ENCODE data around the gene LAGE3. TPM values are rescaled to one million over a fixed set of nuclear protein-coding genes. Genes with fewer than 3 reads are reported as not detected.

LAGE3 gene
- total and polyA plus RNA-seq, 2 of the 8 experiments (the other 6 are each of a cell fraction or from before 2014, with no cell fraction given): 44.5 to 102 TPM

- WGBS, 2 experiments (ENCODE audit: extremely low coverage in 1 of 2, insufficient coverage in 1 of 2, insufficient read length in 1 of 2, insufficient replicate concordance in 2 of 2, low coverage in 1 of 2, low lambda C conversion rate in 2 of 2, missing lambda C conversion rate in 1 of 2): 93% methylated on average over 7 of the region's 24 CpGs; no CpG with 5 or more reads in 1 of the 2 experiments
- Histone ChIP-seq H3K27me3 (replicated peaks in 1 of 4; ENCODE audit: control insufficient read depth in 3 of 4, extremely low read depth in 1 of 4, insufficient read depth in 3 of 4, low read length in 3 of 4) (no peaks in the 10 kb centered on the region), H2BK15ac (ENCODE audit: low read length) (no peak overlapping the region), H3K14ac (ENCODE audit: insufficient read length) (no peak overlapping the region), H3K79me2 (ENCODE audit: control insufficient read depth in 1 of 2, insufficient read depth in 2 of 2, low read length in 2 of 2) (no peaks in the 10 kb centered on the region), H4K91ac (replicated peaks; ENCODE audit: insufficient read length, low read length) (no peak overlapping the region), H4K5ac (ENCODE audit: insufficient read length, low read depth, low read length) (no peak overlapping the region), H2AK5ac (ENCODE audit: low read depth, low read length) (no peak overlapping the region), H4K20me1 (replicated peaks in 1 of 2; ENCODE audit: control insufficient read depth in 1 of 2, insufficient read depth in 2 of 2, low read length in 2 of 2) (no peaks in the 10 kb centered on the region), H3K79me1 (ENCODE audit: low read depth, low read length) (no peaks in the 10 kb centered on the region), H2BK5ac (ENCODE audit: low read depth, low read length) (no peak overlapping the region), H3K9me3 (ENCODE audit: insufficient read depth in 2 of 2, low read depth in 1 of 2, low read length in 1 of 2) (no peaks in the 10 kb centered on the region), H2BK120ac (replicated peaks; ENCODE audit: low read depth, low read length) (no peak overlapping the region), H4K8ac (ENCODE audit: extremely low read depth, insufficient read depth, low read length) (no peak overlapping the region), H3K23me2 (ENCODE audit: low read depth, low read length) (no peaks in the 10 kb centered on the region), H3K56ac (replicated peaks; ENCODE audit: insufficient read length, low read depth, low read length) (no peak overlapping the region), H3K27ac (ENCODE audit: low read depth, low read length) (no peak overlapping the region), H3K4me3 (ENCODE audit: extremely low read depth in 1 of 4, insufficient read depth in 2 of 4, low read depth in 3 of 4, low read length in 4 of 4) (no peak overlapping the region), H3K4me1 (replicated peaks in 1 of 4; ENCODE audit: control insufficient read depth in 3 of 4, insufficient read depth in 4 of 4, low read length in 3 of 4) (no peaks in the 10 kb centered on the region), H2BK20ac (ENCODE audit: low read length) (no peak overlapping the region), H3K9ac (replicated peaks in 1 of 4; ENCODE audit: extremely low read depth in 1 of 4, low read depth in 3 of 4, low read length in 3 of 4) (no peak overlapping the region), H3K4me2 (ENCODE audit: insufficient read depth in 1 of 2, low read depth in 2 of 2, low read length in 2 of 2) (no peak overlapping the region), H3K18ac (ENCODE audit: extremely low read depth, low read length) (no peak overlapping the region), H2AFZ (ENCODE audit: low read length) (no peak overlapping the region), H3K4ac (replicated peaks; ENCODE audit: insufficient read length, low read depth, low read length) (no peak overlapping the region), H3K36me3 (ENCODE audit: control insufficient read depth in 2 of 4, insufficient read depth in 4 of 4, low read length in 3 of 4) (no peaks in the 10 kb centered on the region; a peak in 1 of 8 replicates), H3K23ac (ENCODE audit: insufficient read length) (no peak overlapping the region), H2BK12ac (ENCODE audit: low read depth, low read length) (no peak overlapping the region)
- POLR2A ChIA-PET (ENCODE audit: partially characterized antibody): interaction anchor here (0.9 kb wide), 1 partner anchor 42 kb away, joined by 3 read pairs; no protein-coding TSS in a partner anchor
- CTCF ChIA-PET (ENCODE audit: partially characterized antibody): interaction anchor here (0.6 to 0.9 kb wide), 3 partner anchors 17 to 757 kb away, joined by 3 read pairs; no protein-coding TSS in a partner anchor
- no peak for DNase-seq (ENCODE audit: low read depth in 1 of 2, low spot score in 2 of 2)
- no peak for FAIRE-seq
- TF ChIP-seq SP1 (IDR thresholded peaks at IDR 0.05; ENCODE audit: low read depth, low read length) (no peak), RFX5 (IDR thresholded peaks at IDR 0.05; ENCODE audit: borderline replicate concordance, low read depth, low read length) (no peak), TAF1 (IDR thresholded peaks at IDR 0.05; ENCODE audit: low read depth, low read length) (no peak), KDM4A (IDR thresholded peaks at IDR 0.05; ENCODE audit: low read depth, low read length, severe bottlenecking) (no peak), ATF3 (IDR thresholded peaks at IDR 0.05; ENCODE audit: insufficient read depth, low read depth, low read length) (no peak), EZH2 (IDR thresholded peaks at IDR 0.05; ENCODE audit: low read depth, low read length, severe bottlenecking) (no peak), CTCF (IDR thresholded peaks at IDR 0.05; ENCODE audit: control extremely low read depth in 1 of 3, insufficient read depth in 1 of 3, low read depth in 1 of 3, low read length in 3 of 3) (no peak), CHD1 (IDR thresholded peaks at IDR 0.05; ENCODE audit: low read depth, low read length) (no peak), SP4 (IDR thresholded peaks at IDR 0.05; ENCODE audit: low read length) (no peak), PHF8 (conservative IDR thresholded peaks at IDR 0.05; ENCODE audit: low read depth, low read length) (no peak)
Observed at GRCh38 chrX:154507673-154508383, 28.7 kb upstream of the LAGE3 start.
